Neural crest cell (in vitro differentiated cells): ENCODE data around the gene TGOLN2. TPM values are rescaled to one million over a fixed set of nuclear protein-coding genes. Genes with fewer than 3 reads are reported as not detected.
"Not testable (repeated sequence)": the region's sequence is repeated elsewhere in the genome, so short reads cannot be mapped to it uniquely, and the experiment has no call there.

Source experiments
- DNase-seq: peaks from one replicate; pipeline ENCODE4 v3.0.0; 2021; ENCODE audit warnings: low read depth, mixed read lengths, low spot score
- H3K27ac Mint-ChIP-seq: one replicate; pipeline ENCODE4 v1.8.0; 2021; ENCODE audit warnings: mild to moderate bottlenecking, mixed read lengths; ENCODE audit not compliant: unreplicated experiment
- H3K27me3 Mint-ChIP-seq: 2 replicates; pipeline ENCODE4 v1.8.0; 2021; ENCODE audit warnings: low read depth, mild to moderate bottlenecking, mixed read lengths
- H3K36me3 Mint-ChIP-seq: 2 replicates; pipeline ENCODE4 v1.8.0; 2021; ENCODE audit warnings: low read depth, mild to moderate bottlenecking, mixed read lengths
- H3K4me1 Mint-ChIP-seq: 2 replicates; pipeline ENCODE4 v1.8.0; 2021; ENCODE audit warnings: mixed read lengths
- H3K4me3 Mint-ChIP-seq: one replicate; pipeline ENCODE4 v1.8.0; 2021; ENCODE audit warnings: mild to moderate bottlenecking, mixed read lengths
- H3K9me3 Mint-ChIP-seq: 2 replicates; pipeline ENCODE4 v1.8.0; 2021; ENCODE audit warnings: mixed read lengths
- CTCF ChIP-seq: fragments of 200-600 bp; sonication (generic); conservative IDR thresholded peaks from 2 replicates; pipeline ENCODE4 v1.5.0; 2021; ENCODE audit warnings: antibody characterized with exemption, mild to moderate bottlenecking
- total RNA-seq: library from RNA; stranded (reverse); gene quantifications from 2 replicates; pipeline ENCODE4 v1.2.1, GENCODE V29; 2021

TGOLN2 gene
- total RNA-seq, 1 donor from 2014 or later, result 54.8 TPM

GRCh38 chr2:85330839-85331636, 3.2 kb upstream of the TGOLN2 start:
- Mint-ChIP-seq H3K27ac (no peak overlapping the region), H3K4me3 (peak overlapping the region; percentile 61), H3K4me1 (peaks cover 26% of the 10 kb centered on the region), H3K36me3 (peaks cover 2% of the 10 kb centered on the region), H3K27me3 (no peaks in the 10 kb centered on the region), H3K9me3 (peaks cover 2% of the 10 kb centered on the region)
- no peak for TF ChIP-seq CTCF
- DNase-seq, result no peak

- DNase-seq, H3K27me3 Mint-ChIP-seq, H3K27ac Mint-ChIP-seq, H3K9me3 Mint-ChIP-seq, H3K36me3 Mint-ChIP-seq: not testable (repeated sequence)
- Mint-ChIP-seq H3K4me3 (peak overlapping the region; percentile 74), H3K4me1 (peaks cover 40% of the 10 kb centered on the region)
Measured at GRCh38 chr2:85329701-85330100, 1.9 kb upstream of the TGOLN2 start.

- no peak for TF ChIP-seq CTCF
- DNase-seq, result no peak
- Mint-ChIP-seq H3K4me1 (peaks cover 41% of the 10 kb centered on the region), H3K27ac (no peak overlapping the region), H3K36me3 (peaks cover 2% of the 10 kb centered on the region), H3K4me3 (peak overlapping the region; percentile 74), H3K9me3 (peaks cover 2% of the 10 kb centered on the region), H3K27me3 (no peaks in the 10 kb centered on the region)
Measured at GRCh38 chr2:85329181-85329651, 1.4 kb upstream of the TGOLN2 start.

- Mint-ChIP-seq H3K27ac (peak overlapping the region; percentile 100), H3K4me3 (peak overlapping the region; percentile 96), H3K4me1 (peaks cover 41% of the 10 kb centered on the region), H3K36me3 (peaks cover 8% of the 10 kb centered on the region), H3K27me3 (no peaks in the 10 kb centered on the region), H3K9me3 (no peaks in the 10 kb centered on the region)
- no peak for TF ChIP-seq CTCF
- DNase-seq, result peak; percentile 22
Measured at GRCh38 chr2:85327160-85327821, 498 bp downstream of the TGOLN2 start.

- H3K36me3 Mint-ChIP-seq, result peaks cover 10% of the 10 kb centered on the region
- peaks cover 41% of the 10 kb centered on the region for H3K4me1 Mint-ChIP-seq
- no peaks in the 10 kb centered on the region for H3K27me3 Mint-ChIP-seq
Measured at GRCh38 chr2:85326406-85327159, 1.2 kb downstream of the TGOLN2 start.

More at GRCh38 chr2:85326406-85327159, 1.2 kb downstream of the TGOLN2 start:
- Mint-ChIP-seq H3K4me3 (peak overlapping the region; percentile 96), H3K27ac (peak overlapping the region; percentile 100), H3K9me3 (no peaks in the 10 kb centered on the region)
- DNase-seq, result no peak
- TF ChIP-seq CTCF, result no peak
